ENCODE data around the gene CLEC4E. TPM values are rescaled to one million over a fixed set of nuclear protein-coding genes. Genes with fewer than 3 reads are reported as not detected.
"Not testable (repeated sequence)": the region's sequence is repeated elsewhere in the genome, so short reads cannot be mapped to it uniquely, and the experiment has no call there.

CLEC4E gene
- total RNA-seq, 3 donors from 2014 or later: 2.0 to 15.5 (median 2.3) TPM

- no peak for DNase-seq (ENCODE audit: low spot score in 2 of 2)
Observed at GRCh38 chr12:8541562-8541961, 857 bp upstream of the CLEC4E start.

GRCh38 chr12:8537820-8538219, 2.9 kb downstream of the CLEC4E start:
- H3K9me3 ChIP-seq; H3K36me3 ChIP-seq; H3K4me3 ChIP-seq; DNase-seq (ENCODE audit: low spot score in 2 of 2); H3K4me1 ChIP-seq; H3K27me3 ChIP-seq; H3K27ac ChIP-seq; intact Hi-C loops (cut with DNase I; ENCODE audit: low total_unique reads): not testable (repeated sequence)

More at GRCh38 chr12:8541562-8541961, 857 bp upstream of the CLEC4E start:
- intact Hi-C loops (cut with DNase I; ENCODE audit: low total_unique reads): no loop called here
- Histone ChIP-seq H3K27ac (no peak overlapping the region), H3K9me3 (no peaks in the 10 kb centered on the region), H3K4me3 (no peak overlapping the region), H3K27me3 (no peaks in the 10 kb centered on the region), H3K36me3 (no peaks in the 10 kb centered on the region), H3K4me1 (no peaks in the 10 kb centered on the region)
- no peak for TF ChIP-seq POLR2A (IDR thresholded peaks at IDR 0.05)

GRCh38 chr12:8532045-8532444, 8.7 kb downstream of the CLEC4E start:
- no peaks in the 10 kb centered on the region for H3K4me1 ChIP-seq
- peaks cover 0 to 13% of the 10 kb centered on the region in 2 donors for H3K27me3 ChIP-seq
- DNase-seq (ENCODE audit: low spot score in 2 of 2): no peak
- H3K9me3 ChIP-seq: no peaks in the 10 kb centered on the region
- no peak overlapping the region for H3K4me3 ChIP-seq
- TF ChIP-seq, protein P1, sequence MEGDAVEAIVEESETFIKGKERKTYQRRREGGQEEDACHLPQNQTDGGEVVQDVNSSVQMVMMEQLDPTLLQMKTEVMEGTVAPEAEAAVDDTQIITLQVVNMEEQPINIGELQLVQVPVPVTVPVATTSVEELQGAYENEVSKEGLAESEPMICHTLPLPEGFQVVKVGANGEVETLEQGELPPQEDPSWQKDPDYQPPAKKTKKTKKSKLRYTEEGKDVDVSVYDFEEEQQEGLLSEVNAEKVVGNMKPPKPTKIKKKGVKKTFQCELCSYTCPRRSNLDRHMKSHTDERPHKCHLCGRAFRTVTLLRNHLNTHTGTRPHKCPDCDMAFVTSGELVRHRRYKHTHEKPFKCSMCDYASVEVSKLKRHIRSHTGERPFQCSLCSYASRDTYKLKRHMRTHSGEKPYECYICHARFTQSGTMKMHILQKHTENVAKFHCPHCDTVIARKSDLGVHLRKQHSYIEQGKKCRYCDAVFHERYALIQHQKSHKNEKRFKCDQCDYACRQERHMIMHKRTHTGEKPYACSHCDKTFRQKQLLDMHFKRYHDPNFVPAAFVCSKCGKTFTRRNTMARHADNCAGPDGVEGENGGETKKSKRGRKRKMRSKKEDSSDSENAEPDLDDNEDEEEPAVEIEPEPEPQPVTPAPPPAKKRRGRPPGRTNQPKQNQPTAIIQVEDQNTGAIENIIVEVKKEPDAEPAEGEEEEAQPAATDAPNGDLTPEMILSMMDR (IDR thresholded peaks at IDR 0.05): no peak
- TF ChIP-seq POLR2AphosphoS5 (IDR thresholded peaks at IDR 0.05) (no peak), POLR2A (IDR thresholded peaks at IDR 0.05) (no peak)
- no peak overlapping the region for H3K27ac ChIP-seq
- no peaks in the 10 kb centered on the region for H3K36me3 ChIP-seq
- intact Hi-C loops (cut with DNase I; ENCODE audit: low total_unique reads): no loop called here

GRCh38 chr12:8527250-8528130, 13.2 kb downstream of the CLEC4E start:
- no peaks in the 10 kb centered on the region for H3K9me3 ChIP-seq
- H3K4me1 ChIP-seq: no peaks in the 10 kb centered on the region
- no peaks in the 10 kb centered on the region for H3K36me3 ChIP-seq
- intact Hi-C loops (cut with DNase I; ENCODE audit: low total_unique reads): no loop called here
- H3K27ac ChIP-seq: no peak overlapping the region
- H3K4me3 ChIP-seq: no peak overlapping the region
- TF ChIP-seq POLR2AphosphoS5 (IDR thresholded peaks at IDR 0.05): no peak
- TF ChIP-seq, protein P1 (IDR thresholded peaks at IDR 0.05): no peak
- no peak for TF ChIP-seq POLR2A (IDR thresholded peaks at IDR 0.05)
- peaks cover 0 to 13% of the 10 kb centered on the region in 2 donors for H3K27me3 ChIP-seq
- DNase-seq (ENCODE audit: low spot score in 2 of 2): no peak

DNA sequence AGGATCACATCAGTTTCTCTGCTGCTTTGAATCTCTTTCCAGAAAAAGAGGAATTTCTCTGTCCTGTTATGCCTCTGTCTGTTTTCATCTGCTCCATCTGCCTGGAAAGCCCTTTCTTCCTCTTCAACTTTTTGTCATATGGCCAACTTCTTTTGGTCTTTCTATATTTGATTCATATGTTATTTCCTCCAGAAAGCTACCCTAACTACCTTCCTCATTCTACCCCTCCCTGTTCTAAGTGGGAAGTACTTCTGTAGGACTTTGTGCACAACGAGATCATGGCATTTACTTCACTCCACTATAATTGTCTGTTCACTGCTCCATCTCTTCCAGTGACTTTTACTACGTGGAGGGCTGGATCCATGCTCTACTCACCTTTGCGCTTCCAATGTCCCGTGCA, 21.5 kb downstream of the CLEC4E start:
- no peaks in the 10 kb centered on the region for H3K36me3 ChIP-seq
- H3K9me3 ChIP-seq: no peaks in the 10 kb centered on the region
- intact Hi-C loops (cut with DNase I; ENCODE audit: low total_unique reads): no loop called here
- H3K27ac ChIP-seq: no peak overlapping the region
- H3K27me3 ChIP-seq: peaks cover 0 to 4% of the 10 kb centered on the region in 2 donors
- H3K4me3 ChIP-seq: no peak overlapping the region
- no peak for TF ChIP-seq POLR2A (IDR thresholded peaks at IDR 0.05)
- TF ChIP-seq POLR2AphosphoS5 (IDR thresholded peaks at IDR 0.05): no peak
- TF ChIP-seq, protein P1 (IDR thresholded peaks at IDR 0.05): no peak
- H3K4me1 ChIP-seq: no peaks in the 10 kb centered on the region
- no peak for DNase-seq (ENCODE audit: low spot score in 2 of 2)

GRCh38 chr12:8517971-8518370, 22.7 kb downstream of the CLEC4E start:
- Histone ChIP-seq H3K27ac (no peak overlapping the region), H3K4me1 (no peaks in the 10 kb centered on the region), H3K36me3 (no peaks in the 10 kb centered on the region), H3K27me3 (peaks cover 0 to 4% of the 10 kb centered on the region in 2 donors), H3K9me3 (no peaks in the 10 kb centered on the region), H3K4me3 (no peak overlapping the region)
- intact Hi-C loops (cut with DNase I; ENCODE audit: low total_unique reads): no loop called here
- DNase-seq (ENCODE audit: low spot score in 2 of 2): no peak
- TF ChIP-seq, protein P1 (IDR thresholded peaks at IDR 0.05): no peak
- TF ChIP-seq POLR2AphosphoS5 (IDR thresholded peaks at IDR 0.05) (no peak), POLR2A (IDR thresholded peaks at IDR 0.05) (no peak)
